GM06990 (cell line): ENCODE results near the gene SIM1.
A peak's percentile ranks its signal among the peaks of the same experiment; 100 is the strongest.

Experiments used
- DNase-seq: peaks from one replicate; pipeline ENCODE4 v3.0.0-alpha.2; 2011; ENCODE audit not compliant: insufficient read length; ENCODE audit errors: extremely low read depth
- H3K27me3 ChIP-seq: replicated peaks from 2 replicates; pipeline ENCODE4 v1.6.0; 2011; ENCODE audit warnings: low read length; ENCODE audit not compliant: control insufficient read depth, insufficient read depth
- H3K36me3 ChIP-seq: 2 replicates; pipeline ENCODE4 v1.5.1; 2011; ENCODE audit warnings: low read length; ENCODE audit not compliant: control insufficient read depth, insufficient read depth
- H3K4me3 ChIP-seq: replicated peaks from 2 replicates; pipeline ENCODE4 v1.5.1; 2011; ENCODE audit warnings: low read depth, mild to moderate bottlenecking, control low read depth, low read length
- TF ChIP-seq, protein P1 (sequence below): IDR thresholded peaks from 2 replicates; pipeline ENCODE4 v1.5.1; 2011; ENCODE audit warnings: low read length, control low read depth, mild to moderate bottlenecking, inconsistent platforms; ENCODE audit not compliant: insufficient read depth, poor library complexity, severe bottlenecking

The SIM1 gene

DNA sequence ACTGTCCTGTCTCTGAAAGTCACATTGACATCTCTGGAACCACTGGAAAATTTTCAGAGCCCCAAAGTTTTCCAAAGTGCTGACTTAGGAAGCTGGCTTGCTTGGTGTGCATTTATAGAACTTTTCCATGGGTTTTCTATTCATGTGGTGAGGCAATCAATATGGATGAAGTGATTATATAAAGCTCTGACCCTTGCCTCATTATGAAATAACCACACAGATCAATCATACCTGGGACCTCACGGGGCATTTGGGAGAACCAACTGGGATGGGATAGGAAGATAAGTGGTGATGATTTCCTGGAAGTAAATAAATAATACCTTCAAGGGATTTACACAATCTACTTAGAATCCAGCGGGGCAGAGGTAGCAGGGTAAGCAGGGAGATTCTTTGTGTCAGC is 22.9 kb upstream of the SIM1 start:
- Histone ChIP-seq H3K36me3 (no peaks in the 10 kb centered on the region), H3K27me3 (no peaks in the 10 kb centered on the region), H3K4me3 (no peak overlapping the region)
- DNase-seq = no peak
- TF ChIP-seq, protein P1, sequence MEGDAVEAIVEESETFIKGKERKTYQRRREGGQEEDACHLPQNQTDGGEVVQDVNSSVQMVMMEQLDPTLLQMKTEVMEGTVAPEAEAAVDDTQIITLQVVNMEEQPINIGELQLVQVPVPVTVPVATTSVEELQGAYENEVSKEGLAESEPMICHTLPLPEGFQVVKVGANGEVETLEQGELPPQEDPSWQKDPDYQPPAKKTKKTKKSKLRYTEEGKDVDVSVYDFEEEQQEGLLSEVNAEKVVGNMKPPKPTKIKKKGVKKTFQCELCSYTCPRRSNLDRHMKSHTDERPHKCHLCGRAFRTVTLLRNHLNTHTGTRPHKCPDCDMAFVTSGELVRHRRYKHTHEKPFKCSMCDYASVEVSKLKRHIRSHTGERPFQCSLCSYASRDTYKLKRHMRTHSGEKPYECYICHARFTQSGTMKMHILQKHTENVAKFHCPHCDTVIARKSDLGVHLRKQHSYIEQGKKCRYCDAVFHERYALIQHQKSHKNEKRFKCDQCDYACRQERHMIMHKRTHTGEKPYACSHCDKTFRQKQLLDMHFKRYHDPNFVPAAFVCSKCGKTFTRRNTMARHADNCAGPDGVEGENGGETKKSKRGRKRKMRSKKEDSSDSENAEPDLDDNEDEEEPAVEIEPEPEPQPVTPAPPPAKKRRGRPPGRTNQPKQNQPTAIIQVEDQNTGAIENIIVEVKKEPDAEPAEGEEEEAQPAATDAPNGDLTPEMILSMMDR = no peak

DNA sequence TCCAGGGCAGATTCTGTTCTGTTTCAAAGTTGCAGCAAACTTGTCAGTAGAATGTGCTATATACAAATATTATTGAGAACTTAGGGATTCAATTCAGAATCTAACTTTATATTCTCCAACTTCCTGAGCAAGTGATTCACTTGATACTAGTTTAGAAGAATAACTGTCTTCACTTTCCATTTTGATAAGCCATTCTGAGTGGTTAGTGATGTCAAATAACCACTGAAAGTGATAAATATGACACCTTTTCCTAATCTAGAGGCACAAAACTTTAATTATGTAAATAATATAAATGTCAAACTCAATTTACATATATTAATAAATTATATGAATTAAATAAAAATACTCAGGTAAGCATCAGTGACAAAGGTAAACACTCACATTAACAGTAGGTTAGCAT is 20.5 kb upstream of the SIM1 start:
- TF ChIP-seq, protein P1 = no peak
- no peaks in the 10 kb centered on the region for H3K27me3 ChIP-seq
- no peak for DNase-seq
- no peaks in the 10 kb centered on the region for H3K36me3 ChIP-seq
- H3K4me3 ChIP-seq = no peak overlapping the region

DNA sequence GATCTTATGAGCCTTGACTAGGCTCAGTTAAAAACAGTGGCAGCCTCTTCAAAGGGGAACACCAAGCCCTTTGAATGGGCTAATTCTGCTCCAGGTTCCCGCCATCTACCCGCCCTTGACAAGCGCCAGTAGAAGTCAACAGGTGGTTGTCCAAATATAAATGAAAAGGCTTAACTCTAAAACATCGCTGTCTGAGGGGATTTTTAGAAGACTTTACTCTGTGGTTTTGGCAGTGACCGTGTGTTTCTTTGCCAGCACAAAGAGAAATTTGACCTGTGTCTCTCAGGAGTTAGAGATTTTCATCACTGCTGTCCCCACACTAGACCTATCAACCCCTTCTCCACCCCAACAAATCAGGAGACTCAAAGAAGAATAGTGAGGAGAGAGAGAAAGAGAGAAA is 19.8 kb upstream of the SIM1 start:
- TF ChIP-seq, protein P1 = no peak
- no peak for DNase-seq
- no peak overlapping the region for H3K4me3 ChIP-seq
- no peaks in the 10 kb centered on the region for H3K36me3 ChIP-seq
- H3K27me3 ChIP-seq = no peaks in the 10 kb centered on the region

DNA sequence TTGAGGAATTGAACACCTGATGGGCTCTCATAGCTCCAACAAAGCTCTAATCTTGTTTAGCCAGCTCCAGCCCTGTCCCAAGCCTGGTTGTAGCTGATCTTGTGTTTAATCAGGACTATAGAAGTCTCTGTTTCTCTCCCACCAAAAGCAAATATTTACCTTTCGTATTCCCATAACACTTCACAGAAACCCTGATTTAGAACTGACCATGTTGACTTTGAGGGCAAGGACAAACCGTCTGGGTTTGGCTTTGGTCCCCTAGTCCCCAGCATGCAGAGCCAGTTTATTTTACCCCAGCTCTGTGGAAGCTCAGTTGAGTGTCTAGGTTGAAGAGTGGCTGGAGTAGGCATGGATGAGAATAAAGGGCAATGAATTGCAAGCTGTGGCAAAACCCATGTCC is 18.0 kb upstream of the SIM1 start:
- H3K36me3 ChIP-seq = no peaks in the 10 kb centered on the region
- no peak for DNase-seq

DNA sequence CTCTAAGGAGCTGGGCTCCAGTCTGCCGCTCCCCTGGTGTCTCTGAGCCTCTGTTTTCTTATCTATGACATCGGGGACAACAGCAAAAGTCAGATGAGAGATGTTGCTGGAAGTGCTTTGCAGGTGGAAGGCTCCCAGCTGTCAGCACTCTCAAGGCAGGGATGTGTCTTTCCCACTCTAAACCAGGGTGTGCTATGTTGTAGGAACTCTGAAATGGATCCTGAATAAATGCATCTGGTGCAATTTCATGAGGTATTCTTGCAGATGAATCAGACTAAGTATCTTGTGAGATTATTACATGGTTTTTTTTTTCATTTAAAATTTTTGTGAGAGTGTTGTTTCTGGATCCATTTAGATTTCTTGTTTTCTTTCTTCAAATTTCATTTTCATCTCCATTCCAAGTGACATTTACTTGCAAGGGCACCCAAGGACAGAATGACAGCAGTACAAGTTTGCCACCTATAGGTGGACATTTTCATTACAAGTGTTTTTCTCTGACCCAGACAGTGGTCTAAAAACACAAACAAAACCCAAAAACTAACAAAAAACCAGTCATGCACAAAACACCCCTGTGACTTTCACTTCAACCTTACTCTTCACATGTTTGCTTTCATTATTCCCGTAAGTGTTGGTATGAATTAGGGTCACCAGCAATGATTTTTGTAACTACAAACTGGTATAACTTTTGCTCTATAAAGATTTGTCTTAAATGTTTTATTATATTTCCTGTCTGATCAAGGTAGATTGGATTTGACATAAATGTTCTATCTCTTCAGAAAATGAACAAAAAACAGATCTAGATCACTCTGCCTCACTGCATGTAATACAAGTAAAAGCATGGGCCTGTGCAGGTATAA is 14.7 kb upstream of the SIM1 start:
- no peak for DNase-seq
- TF ChIP-seq, protein P1 = peak; percentile 64

More for the DNA sequence above, 18.0 kb upstream of the SIM1 start:
- TF ChIP-seq, protein P1 = no peak
- Histone ChIP-seq H3K27me3 (no peaks in the 10 kb centered on the region), H3K4me3 (no peak overlapping the region)

More for the DNA sequence above, 14.7 kb upstream of the SIM1 start:
- H3K4me3 ChIP-seq = no peak overlapping the region
- no peaks in the 10 kb centered on the region for H3K27me3 ChIP-seq
- no peaks in the 10 kb centered on the region for H3K36me3 ChIP-seq
